Left ventricle myocardium inferior (tissue), 1 donor: ENCODE results near the gene AOC3. TPM values are rescaled to one million over a fixed set of nuclear protein-coding genes. Genes with fewer than 3 reads are reported as not detected.

ENCODE experiments used
- DNase-seq: peaks from one replicate; pipeline ENCODE4 v3.0.0-alpha.2; 2020
- H3K27ac ChIP-seq: fragments of 200-600 bp; replicated peaks from 2 replicates; pipeline ENCODE4 v1.8.0; 2021
- H3K27me3 ChIP-seq: fragments of 200-600 bp; 2 replicates; pipeline ENCODE4 v1.8.0; 2021; ENCODE audit warnings: low read depth
- H3K36me3 ChIP-seq: fragments of 200-600 bp; 2 replicates; pipeline ENCODE4 v1.8.0; 2021
- H3K4me1 ChIP-seq: fragments of 200-600 bp; 2 replicates; pipeline ENCODE4 v1.8.0; 2021
- H3K4me3 ChIP-seq: fragments of 200-600 bp; 2 replicates; pipeline ENCODE4 v1.8.0; 2021; ENCODE audit warnings: mild to moderate bottlenecking, moderate library complexity
- H3K9me3 ChIP-seq: fragments of 200-600 bp; replicated peaks from 2 replicates; pipeline ENCODE4 v1.8.0; 2021
- intact Hi-C: fragments of 100-400 bp; cut with micrococcal nuclease; formaldehyde crosslinking; loops from one replicate; pipeline ENCODE4 v1.11.0; 2022
- microRNA-seq: library from miRNA; unstranded; fragments of <30 nt; microRNA quantifications from one replicate; pipeline ENCODE4 v1.2.0, GENCODE V29; 2020
- total RNA-seq: library from RNA; stranded (reverse); fragmentation: NEBNext Ultra II Directional; extraction: Animal tissue kit (Norgen Biotek cat#: 25700); gene quantifications from one replicate; pipeline ENCODE4 v1.2.1, GENCODE V29; 2021
- TF ChIP-seq, protein P1 (sequence below): fragments of 200-600 bp; IDR thresholded peaks from 2 replicates; pipeline ENCODE4 v1.8.0; 2021; ENCODE audit warnings: antibody characterized with exemption, mild to moderate bottlenecking, borderline replicate concordance
- donor health status: DM: no; HTN: yes; CAD: no; lungs with severe emphysema.

AOC3 gene
- total RNA-seq, 1 donor from 2014 or later = 7.6 TPM

GRCh38 chr17:42904110-42904469 is 53.1 kb downstream of the AOC3 start:
- H3K4me3 ChIP-seq = no peak overlapping the region
- no peak for DNase-seq
- H3K27ac ChIP-seq = no peak overlapping the region
- no peaks in the 10 kb centered on the region for H3K4me1 ChIP-seq
- H3K36me3 ChIP-seq = no peaks in the 10 kb centered on the region
- intact Hi-C loops = no loop called here
- H3K9me3 ChIP-seq = no peaks in the 10 kb centered on the region
- TF ChIP-seq, protein P1, sequence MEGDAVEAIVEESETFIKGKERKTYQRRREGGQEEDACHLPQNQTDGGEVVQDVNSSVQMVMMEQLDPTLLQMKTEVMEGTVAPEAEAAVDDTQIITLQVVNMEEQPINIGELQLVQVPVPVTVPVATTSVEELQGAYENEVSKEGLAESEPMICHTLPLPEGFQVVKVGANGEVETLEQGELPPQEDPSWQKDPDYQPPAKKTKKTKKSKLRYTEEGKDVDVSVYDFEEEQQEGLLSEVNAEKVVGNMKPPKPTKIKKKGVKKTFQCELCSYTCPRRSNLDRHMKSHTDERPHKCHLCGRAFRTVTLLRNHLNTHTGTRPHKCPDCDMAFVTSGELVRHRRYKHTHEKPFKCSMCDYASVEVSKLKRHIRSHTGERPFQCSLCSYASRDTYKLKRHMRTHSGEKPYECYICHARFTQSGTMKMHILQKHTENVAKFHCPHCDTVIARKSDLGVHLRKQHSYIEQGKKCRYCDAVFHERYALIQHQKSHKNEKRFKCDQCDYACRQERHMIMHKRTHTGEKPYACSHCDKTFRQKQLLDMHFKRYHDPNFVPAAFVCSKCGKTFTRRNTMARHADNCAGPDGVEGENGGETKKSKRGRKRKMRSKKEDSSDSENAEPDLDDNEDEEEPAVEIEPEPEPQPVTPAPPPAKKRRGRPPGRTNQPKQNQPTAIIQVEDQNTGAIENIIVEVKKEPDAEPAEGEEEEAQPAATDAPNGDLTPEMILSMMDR = no peak
- peaks cover 5% of the 10 kb centered on the region for H3K27me3 ChIP-seq

DNA sequence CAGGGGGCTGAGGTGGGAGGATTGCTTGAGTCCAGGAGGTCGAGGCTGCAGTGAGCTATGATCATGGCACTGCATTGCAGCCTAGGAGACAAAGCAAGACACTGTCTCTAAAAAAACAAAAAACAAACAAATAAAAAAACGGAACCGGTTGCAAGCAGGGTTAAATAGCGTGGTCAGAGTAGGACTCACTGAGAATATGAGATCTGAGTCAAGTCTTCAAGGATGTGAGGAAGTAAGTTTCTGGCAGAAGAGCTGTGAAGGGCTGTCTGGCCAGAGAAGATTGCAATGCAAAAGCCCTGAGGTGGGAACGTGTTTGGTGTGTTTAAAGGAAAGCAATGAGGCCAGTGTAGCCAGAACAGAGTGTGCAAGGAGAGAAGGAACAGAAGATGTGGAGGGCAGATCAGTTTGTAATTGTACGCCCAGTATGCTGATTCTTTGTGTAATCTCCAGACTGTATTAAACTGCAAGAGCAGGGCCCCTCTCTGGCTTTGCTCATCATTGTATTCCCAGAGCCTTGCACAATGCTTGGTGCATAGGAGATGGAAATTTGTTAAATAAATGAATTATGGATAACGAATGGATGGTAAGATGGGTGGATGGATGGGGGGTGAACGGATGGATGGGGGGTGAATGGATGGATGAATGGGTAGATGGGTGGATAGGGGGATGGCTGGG is 55.9 kb downstream of the AOC3 start:
- H3K36me3 ChIP-seq = no peaks in the 10 kb centered on the region
- H3K27ac ChIP-seq = no peak overlapping the region
- H3K4me3 ChIP-seq = no peak overlapping the region
- TF ChIP-seq, protein P1 = no peak
- DNase-seq = no peak
- intact Hi-C loops = no loop called here
- peaks cover 10% of the 10 kb centered on the region for H3K27me3 ChIP-seq
- no peaks in the 10 kb centered on the region for H3K9me3 ChIP-seq
- no peaks in the 10 kb centered on the region for H3K4me1 ChIP-seq

Small RNAs within 50 kb of the gene (microRNA-seq; reads per million reads assigned to microRNA genes)
- gene MIR6781 = not detected

Other genes with a start within 250 kb of the AOC3 start
- gene RETREG3, start 241.8 kb upstream of the AOC3 start, total RNA-seq = 17.6 TPM
- 48.0 TPM for gene TUBG1, start 241.5 kb upstream of the AOC3 start, total RNA-seq
- gene TUBG2, start 191.9 kb upstream of the AOC3 start, total RNA-seq = 15.6 TPM
- gene PLEKHH3, start 174.2 kb upstream of the AOC3 start, total RNA-seq = 21.5 TPM
- 0.88 TPM for gene CCR10, start 169.4 kb upstream of the AOC3 start, total RNA-seq
- 4.2 TPM for gene CNTNAP1, start 168.7 kb upstream of the AOC3 start, total RNA-seq
- gene EZH1, start 106.2 kb upstream of the AOC3 start, total RNA-seq = 43.3 TPM
- gene RAMP2, start 90.0 kb upstream of the AOC3 start, total RNA-seq = 37.7 TPM
- gene VPS25, start 77.8 kb upstream of the AOC3 start, total RNA-seq = 37.5 TPM
- gene WNK4, start 70.6 kb upstream of the AOC3 start, total RNA-seq = not detected
- 71.0 TPM for gene COA3, start 52.5 kb upstream of the AOC3 start, total RNA-seq
- not detected for gene CNTD1, start 52.3 kb upstream of the AOC3 start, total RNA-seq
- gene BECN1, start 26.9 kb upstream of the AOC3 start, total RNA-seq = 80.8 TPM
- gene PSME3, start 17.8 kb upstream of the AOC3 start, total RNA-seq = 62.6 TPM
- 0.44 TPM for gene AOC2, start 6.6 kb upstream of the AOC3 start, total RNA-seq
- gene G6PC1, start 49.6 kb downstream of the AOC3 start, total RNA-seq = not detected
- 26.0 TPM for gene AARSD1, start 113.3 kb downstream of the AOC3 start, total RNA-seq
- 37.9 TPM for gene PTGES3L, start 128.9 kb downstream of the AOC3 start, total RNA-seq
- gene RUNDC1, start 129.4 kb downstream of the AOC3 start, total RNA-seq = 12.1 TPM
- 759 TPM for gene RPL27, start 147.2 kb downstream of the AOC3 start, total RNA-seq
- 11.5 TPM for gene IFI35, start 155.6 kb downstream of the AOC3 start, total RNA-seq
- 68.2 TPM for gene VAT1, start 171.2 kb downstream of the AOC3 start, total RNA-seq
- gene RND2, start 174.0 kb downstream of the AOC3 start, total RNA-seq = 0.85 TPM